PFSK-1 (cell line): ENCODE results near the gene BRD3OS.

ENCODE experiments used
- FOXP2 ChIP-seq: optimal IDR thresholded peaks from 2 replicates; pipeline ENCODE3; 2011; ENCODE audit warnings: borderline replicate concordance, control low read depth, inconsistent platforms; ENCODE audit not compliant: insufficient read depth; ENCODE audit errors: extremely low read length, extremely low read depth
- POLR2AphosphoS5 ChIP-seq: IDR thresholded peaks from 2 replicates; pipeline ENCODE4 v1.6.1; 2012; ENCODE audit warnings: low read depth, mild to moderate bottlenecking, control low read depth, low read length, moderate library complexity
- REST ChIP-seq, 2 experiments: IDR thresholded peaks; 2 replicates each; pipeline versions ENCODE4 v1.6.1 to v1.8.0; 2011 to 2012; ENCODE audit warnings: low read depth in 2 of 2, low read length in 2 of 2, control low read depth in 1 of 2, inconsistent platforms in 1 of 2, mild to moderate bottlenecking in 1 of 2, moderate library complexity in 1 of 2; ENCODE audit not compliant: insufficient read depth in 1 of 2
- SIN3A ChIP-seq: IDR thresholded peaks from 2 replicates; pipeline ENCODE4 v1.6.1; 2012; ENCODE audit warnings: mild to moderate bottlenecking, low read length, moderate library complexity, borderline replicate concordance; ENCODE audit not compliant: insufficient read depth
- TAF1 ChIP-seq: IDR thresholded peaks from 2 replicates; pipeline ENCODE4 v1.6.1; 2012; ENCODE audit warnings: low read length, control low read depth, borderline replicate concordance; ENCODE audit not compliant: insufficient read depth

BRD3OS gene

GRCh38 chr9:134076644-134077043 is 51.4 kb downstream of the BRD3OS start:
- TF ChIP-seq FOXP2 = no peak
- no peak for TF ChIP-seq TAF1
- no peak for TF ChIP-seq POLR2AphosphoS5
- no peak for TF ChIP-seq SIN3A
- TF ChIP-seq REST (IDR thresholded peaks at IDR 0.05; ENCODE audit: insufficient read depth in 1 of 2, low read depth in 2 of 2, low read length in 2 of 2) = no peak
